Measurements from ENCODE around the gene NHS.

The NHS gene

DNA sequence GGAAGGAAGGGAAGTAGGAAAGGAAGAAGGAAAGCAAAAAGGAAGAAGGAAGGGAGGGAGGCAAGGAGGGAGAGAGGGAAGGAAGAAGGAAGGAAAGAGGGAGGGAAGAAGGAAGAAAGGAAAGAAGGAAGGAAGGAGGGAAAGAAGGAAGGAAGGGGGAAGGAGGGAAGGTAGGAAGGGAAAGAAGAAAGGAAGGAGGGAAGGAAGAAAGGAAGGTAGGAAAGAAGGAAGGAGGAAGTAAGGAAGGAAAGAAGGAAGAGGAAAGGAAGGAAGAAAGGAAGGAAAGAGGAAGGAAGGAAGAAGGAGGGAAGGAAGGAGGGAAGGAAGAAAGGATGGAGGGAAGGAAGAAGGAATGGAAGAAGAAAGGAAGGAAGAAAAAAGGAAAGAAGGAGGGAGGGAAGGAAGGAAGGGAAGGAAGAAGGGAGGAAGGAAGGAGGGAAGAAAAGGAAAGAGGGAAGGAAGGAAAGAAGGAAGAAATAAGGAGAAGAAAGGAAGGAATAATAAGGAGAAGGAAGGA is 343.7 kb downstream of the NHS start:
- Mint-ChIP-seq H3K36me3 (no peaks in the 10 kb centered on the region), H3K4me1 (no peaks in the 10 kb centered on the region), H3K27ac (no peak overlapping the region), H3K4me3 (no peak overlapping the region), H3K9me3 (peaks cover 0 to 10% of the 10 kb centered on the region in 2 donors), H3K27me3 (peaks cover 16 to 26% of the 10 kb centered on the region in 2 donors)
- DNase-seq (no peak), ATAC-seq (replicated peaks) (no peak)

DNA sequence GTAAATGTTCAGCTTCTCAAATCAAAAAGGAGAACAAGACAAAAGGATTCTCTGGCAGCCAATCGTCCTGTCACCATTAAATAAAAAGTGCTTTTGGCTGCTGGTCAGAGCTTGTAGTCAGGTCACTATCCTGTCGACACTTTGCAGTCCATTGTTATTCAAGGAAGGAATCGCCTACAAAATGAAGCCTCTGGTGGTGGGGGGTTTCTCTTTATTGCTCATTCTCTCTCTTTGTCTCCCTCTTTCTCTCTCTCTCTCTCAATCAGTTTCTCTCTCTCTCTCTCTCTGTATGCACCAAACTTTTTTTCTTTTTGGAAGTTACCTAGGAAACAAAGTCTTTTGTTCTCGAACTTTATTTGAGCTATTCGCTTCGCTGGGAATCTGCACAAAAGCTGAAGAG is 344.7 kb downstream of the NHS start:
- Mint-ChIP-seq H3K36me3 (no peaks in the 10 kb centered on the region), H3K27ac (no peak overlapping the region), H3K4me1 (no peaks in the 10 kb centered on the region), H3K27me3 (peaks cover 16 to 26% of the 10 kb centered on the region in 2 donors), H3K4me3 (no peak overlapping the region), H3K9me3 (peaks cover 0 to 10% of the 10 kb centered on the region in 2 donors)
- ATAC-seq (replicated peaks) (no peak), DNase-seq (no peak)

DNA sequence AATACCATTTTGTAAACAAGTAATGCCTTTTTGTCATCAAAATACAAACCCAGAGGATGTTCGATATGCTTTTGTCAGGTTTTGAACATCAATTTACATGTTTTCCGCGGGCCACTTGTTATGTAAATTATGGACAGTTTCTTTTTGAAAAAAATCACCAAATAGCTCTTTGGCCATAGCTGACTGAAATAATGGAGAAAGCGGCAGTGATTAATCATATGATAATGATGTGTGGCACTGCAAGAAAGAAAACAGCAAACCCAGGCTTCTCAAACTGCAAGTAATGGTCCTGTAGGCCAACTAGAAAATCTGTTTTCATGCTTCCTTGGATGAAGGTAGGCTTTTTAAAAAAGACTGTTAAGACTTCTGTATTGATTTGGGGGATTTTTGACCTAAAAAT is 346.7 kb downstream of the NHS start:
- Mint-ChIP-seq H3K27me3 (peaks cover 16 to 38% of the 10 kb centered on the region in 2 donors), H3K4me3 (no peak overlapping the region), H3K36me3 (no peaks in the 10 kb centered on the region), H3K27ac (no peak overlapping the region), H3K9me3 (peaks cover 0 to 10% of the 10 kb centered on the region in 2 donors), H3K4me1 (no peaks in the 10 kb centered on the region)
- no peak for ATAC-seq (replicated peaks)
- no peak for DNase-seq

DNA sequence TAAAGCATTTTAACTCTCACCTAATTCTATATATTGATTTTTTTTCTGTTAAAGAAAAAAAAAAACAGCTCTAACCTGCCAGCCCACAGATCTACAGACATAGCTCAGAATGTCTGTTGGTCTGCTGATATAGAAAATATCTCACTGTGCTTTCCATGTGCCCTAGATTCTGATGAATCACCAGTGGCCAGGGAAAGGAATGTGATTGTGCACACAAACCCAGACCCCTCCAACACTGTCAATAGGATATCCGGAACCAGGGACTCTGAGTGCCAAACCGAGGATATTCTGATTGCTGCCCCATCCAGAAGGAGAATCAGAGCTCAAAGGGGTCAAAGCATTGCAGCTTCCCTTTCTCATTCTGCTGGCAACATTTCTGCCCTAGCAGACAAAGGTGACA is 350.2 kb downstream of the NHS start:
- H3K36me3 Mint-ChIP-seq = no peaks in the 10 kb centered on the region
- no peak overlapping the region for H3K4me3 Mint-ChIP-seq
- H3K27me3 Mint-ChIP-seq = peaks cover 0 to 31% of the 10 kb centered on the region in 2 donors
- H3K9me3 Mint-ChIP-seq = no peaks in the 10 kb centered on the region
- H3K4me1 Mint-ChIP-seq = no peaks in the 10 kb centered on the region
- ATAC-seq (replicated peaks) = no peak
- no peak overlapping the region for H3K27ac Mint-ChIP-seq
- no peak for DNase-seq

DNA sequence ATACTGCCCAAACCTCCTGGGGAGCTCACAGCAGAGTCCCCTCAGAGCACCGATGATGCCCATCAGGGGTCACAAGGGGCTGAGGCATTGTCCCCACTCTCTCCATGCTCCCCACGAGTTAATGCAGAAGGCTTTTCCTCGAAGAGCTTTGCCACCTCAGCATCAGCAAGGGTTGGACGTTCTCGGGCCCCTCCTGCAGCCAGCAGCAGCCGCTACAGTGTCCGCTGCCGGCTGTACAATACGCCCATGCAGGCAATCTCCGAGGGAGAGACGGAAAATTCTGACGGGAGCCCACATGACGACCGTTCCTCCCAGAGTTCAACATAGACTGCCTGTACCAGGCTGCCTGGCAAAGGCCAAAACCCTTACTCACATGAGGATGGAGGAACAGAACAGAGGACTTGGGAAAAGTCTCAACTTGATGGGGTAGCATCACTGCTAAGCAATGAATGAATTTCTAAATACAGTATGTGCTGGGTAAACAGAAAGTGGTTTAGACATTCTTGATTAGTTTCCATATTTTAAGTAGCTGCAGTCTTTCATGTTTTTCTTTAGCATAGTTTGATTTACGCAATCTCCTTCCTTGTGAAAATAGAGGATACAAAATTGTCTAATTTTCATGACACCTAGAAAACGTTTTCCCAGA is 357.3 kb downstream of the NHS start:
- H3K4me3 Mint-ChIP-seq = no peak overlapping the region
- H3K36me3 Mint-ChIP-seq = no peaks in the 10 kb centered on the region
- no peaks in the 10 kb centered on the region for H3K9me3 Mint-ChIP-seq
- no peak for DNase-seq
- H3K4me1 Mint-ChIP-seq = no peaks in the 10 kb centered on the region
- H3K27me3 Mint-ChIP-seq = peaks cover 7 to 13% of the 10 kb centered on the region in 2 donors
- no peak for ATAC-seq (replicated peaks)
- H3K27ac Mint-ChIP-seq = no peak overlapping the region

DNA sequence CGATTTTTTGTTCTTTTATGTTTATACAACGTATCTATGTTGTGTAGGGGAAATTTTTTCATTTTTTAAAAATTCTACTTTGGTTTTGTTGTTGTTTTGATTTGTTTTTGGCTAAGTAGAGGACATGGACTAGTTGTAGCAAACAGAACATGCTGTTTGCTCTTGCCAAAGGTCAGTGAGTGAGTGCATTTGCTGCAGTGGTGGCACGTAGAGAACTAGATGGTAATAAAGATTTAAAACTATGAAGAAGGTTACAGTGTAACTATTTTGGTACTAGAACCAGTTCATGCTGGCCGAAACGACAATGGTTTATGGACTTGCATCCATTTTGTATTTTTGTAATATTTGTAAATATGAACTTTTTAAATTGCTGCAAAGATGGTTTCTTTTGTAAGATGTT is 360.4 kb downstream of the NHS start:
- Mint-ChIP-seq H3K36me3 (no peaks in the 10 kb centered on the region), H3K4me3 (no peak overlapping the region), H3K27ac (no peak overlapping the region), H3K9me3 (no peaks in the 10 kb centered on the region), H3K27me3 (peaks cover 7 to 12% of the 10 kb centered on the region in 2 donors), H3K4me1 (peaks cover 2 to 9% of the 10 kb centered on the region in 2 donors)
- no peak for ATAC-seq (replicated peaks)
- no peak for DNase-seq

DNA sequence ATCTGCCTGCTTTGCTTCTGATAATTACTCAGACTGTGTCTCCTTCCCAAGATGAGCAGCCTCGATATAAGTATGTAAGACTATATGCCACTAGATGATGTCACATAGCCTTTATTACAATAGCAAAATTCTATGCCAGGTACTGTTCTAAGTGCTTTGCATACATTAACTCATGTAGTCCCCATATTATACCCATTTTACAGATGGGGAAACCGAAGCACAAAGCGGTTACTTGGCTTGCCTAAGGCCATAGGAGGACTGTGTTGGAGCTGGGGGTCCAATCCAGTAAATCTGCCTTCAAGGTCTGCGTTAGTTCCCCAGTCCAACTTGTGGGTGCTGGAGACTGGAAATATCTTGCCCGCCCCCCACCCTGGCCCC is 361.5 kb downstream of the NHS start:
- no peak for ATAC-seq (replicated peaks)
- peaks cover 7 to 12% of the 10 kb centered on the region in 2 donors for H3K27me3 Mint-ChIP-seq
- no peaks in the 10 kb centered on the region for H3K9me3 Mint-ChIP-seq
- DNase-seq = no peak
- H3K36me3 Mint-ChIP-seq = no peaks in the 10 kb centered on the region
- H3K4me1 Mint-ChIP-seq = peaks cover 2 to 9% of the 10 kb centered on the region in 2 donors
- H3K4me3 Mint-ChIP-seq = peak overlapping the region; percentile 75 to 95
- peak overlapping the region; percentile 84 for H3K27ac Mint-ChIP-seq

DNA sequence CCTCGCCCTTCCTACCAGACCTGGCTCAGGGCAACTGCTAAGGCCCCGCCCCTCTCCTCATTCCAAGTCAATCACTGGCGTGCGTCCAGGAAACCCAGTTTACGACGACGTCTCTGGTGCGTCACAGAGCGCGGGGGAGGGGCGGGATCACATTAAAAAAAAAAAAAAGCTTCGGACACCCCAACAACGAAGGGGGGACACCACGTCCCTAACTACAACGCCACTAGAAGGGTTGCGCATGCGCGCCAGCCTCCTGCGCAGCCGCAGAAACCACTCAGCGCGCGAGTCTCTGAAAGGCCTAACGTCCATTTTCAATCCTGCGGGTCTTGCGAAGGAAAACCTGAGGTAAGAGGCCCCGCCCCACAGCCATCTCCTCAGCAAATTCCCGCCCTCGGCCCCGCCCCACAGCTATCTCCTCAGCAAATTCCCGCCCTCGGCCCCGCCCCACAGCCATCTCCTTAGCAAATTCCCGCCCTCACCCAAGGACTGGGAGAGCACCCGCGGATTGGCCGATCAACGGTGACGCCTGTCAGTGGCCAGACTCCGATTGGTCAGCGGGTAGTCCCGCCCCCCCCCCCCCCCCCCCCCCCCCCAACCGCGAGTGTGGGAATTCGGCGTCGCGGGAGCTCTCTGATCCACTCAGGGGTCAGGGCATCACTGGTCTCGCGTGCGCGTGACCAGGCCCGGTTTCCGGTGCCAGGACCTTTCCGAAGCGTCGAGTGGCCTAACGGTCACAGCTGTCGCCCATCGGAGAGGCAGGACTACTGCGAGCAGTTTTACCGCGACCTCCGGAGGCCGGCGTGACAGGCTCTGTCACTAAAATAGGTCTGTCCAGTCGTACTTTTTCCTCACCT is 362.1 kb downstream of the NHS start, which contains the start of gene SCML1:
Gene SCML1, plus strand, starts transcription at position 638 of the 854 bp plus-strand sequence. CDS start 6,694 bp downstream, outside the sequence.
- peak; percentile 82 to 84 for ATAC-seq (replicated peaks)
- Mint-ChIP-seq H3K36me3 (no peaks in the 10 kb centered on the region), H3K4me1 (peaks cover 2 to 9% of the 10 kb centered on the region in 2 donors), H3K4me3 (peak within 1 kb of the TSS; percentile 86 to 95), H3K9me3 (no peaks in the 10 kb centered on the region), H3K27me3 (peaks cover 7 to 12% of the 10 kb centered on the region in 2 donors), H3K27ac (peak within 1 kb of the TSS; percentile 84)
- peak; percentile 84 for DNase-seq

DNA sequence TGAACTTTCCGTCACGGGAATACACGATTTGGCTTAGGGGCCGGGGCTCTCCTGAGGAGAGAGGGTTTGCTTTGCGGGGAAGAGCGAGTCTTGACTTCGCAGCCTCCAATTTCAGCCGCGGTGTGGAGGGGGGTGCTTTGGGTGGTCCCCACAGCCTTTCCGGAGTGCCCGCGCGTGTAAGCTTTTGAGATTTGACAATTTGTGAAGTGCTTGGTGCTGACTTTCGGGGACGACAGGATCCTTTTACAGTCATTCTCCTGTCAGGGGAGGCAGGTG is 362.6 kb downstream of the NHS start:
- ATAC-seq (replicated peaks) (peak; percentile 3 to 14), DNase-seq (no peak)
- peak overlapping the region; percentile 86 to 95 for H3K4me3 Mint-ChIP-seq
- peak overlapping the region; percentile 60 for H3K27ac Mint-ChIP-seq
- no peaks in the 10 kb centered on the region for H3K9me3 Mint-ChIP-seq
- H3K36me3 Mint-ChIP-seq = no peaks in the 10 kb centered on the region
- peaks cover 7 to 12% of the 10 kb centered on the region in 2 donors for H3K27me3 Mint-ChIP-seq
- H3K4me1 Mint-ChIP-seq = peaks cover 2 to 9% of the 10 kb centered on the region in 2 donors

DNA sequence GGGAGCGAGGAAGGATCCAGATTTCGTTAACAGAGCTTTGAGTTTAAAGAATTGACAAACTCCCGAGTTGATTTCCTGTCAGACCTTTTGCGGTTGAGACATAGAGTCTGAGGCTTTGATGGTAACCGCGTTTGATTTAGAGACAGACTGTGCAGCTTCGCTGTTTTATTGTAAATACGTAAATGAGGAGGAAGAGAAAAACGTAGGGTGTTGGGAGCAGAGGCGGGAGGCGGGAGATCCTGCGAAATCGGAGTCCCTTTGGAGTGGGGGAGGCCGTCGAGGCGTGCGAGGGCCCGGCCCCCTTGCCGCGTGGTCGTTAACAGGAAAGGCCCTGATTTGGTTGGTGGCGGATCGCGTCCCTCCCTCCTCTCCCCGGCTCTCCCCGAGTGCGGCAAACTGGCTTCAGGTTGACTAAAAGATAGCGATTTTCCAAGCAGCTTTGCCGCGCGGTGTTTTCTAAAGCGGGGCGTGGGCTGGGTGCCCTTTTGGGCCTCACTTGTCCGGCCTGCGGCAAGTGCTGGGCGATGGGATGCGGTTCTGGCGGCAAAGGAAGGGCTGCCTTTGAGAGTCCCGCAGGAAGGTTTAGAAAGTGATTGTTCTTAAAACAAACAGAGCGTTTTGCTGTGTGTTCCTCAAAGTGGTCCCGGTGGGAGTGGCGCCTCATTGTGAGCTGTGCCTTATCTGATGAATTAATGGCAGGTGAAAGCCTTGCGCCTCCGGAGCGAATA is 363.1 kb downstream of the NHS start:
- ATAC-seq (replicated peaks) = peak; percentile 44 to 55
- peak; percentile 21 for DNase-seq
- peaks cover 2 to 9% of the 10 kb centered on the region in 2 donors for H3K4me1 Mint-ChIP-seq
- H3K27ac Mint-ChIP-seq = peak overlapping the region; percentile 60
- peak overlapping the region; percentile 86 to 95 for H3K4me3 Mint-ChIP-seq
- H3K9me3 Mint-ChIP-seq = no peaks in the 10 kb centered on the region
- no peaks in the 10 kb centered on the region for H3K36me3 Mint-ChIP-seq
- H3K27me3 Mint-ChIP-seq = peaks cover 7 to 12% of the 10 kb centered on the region in 2 donors

DNA sequence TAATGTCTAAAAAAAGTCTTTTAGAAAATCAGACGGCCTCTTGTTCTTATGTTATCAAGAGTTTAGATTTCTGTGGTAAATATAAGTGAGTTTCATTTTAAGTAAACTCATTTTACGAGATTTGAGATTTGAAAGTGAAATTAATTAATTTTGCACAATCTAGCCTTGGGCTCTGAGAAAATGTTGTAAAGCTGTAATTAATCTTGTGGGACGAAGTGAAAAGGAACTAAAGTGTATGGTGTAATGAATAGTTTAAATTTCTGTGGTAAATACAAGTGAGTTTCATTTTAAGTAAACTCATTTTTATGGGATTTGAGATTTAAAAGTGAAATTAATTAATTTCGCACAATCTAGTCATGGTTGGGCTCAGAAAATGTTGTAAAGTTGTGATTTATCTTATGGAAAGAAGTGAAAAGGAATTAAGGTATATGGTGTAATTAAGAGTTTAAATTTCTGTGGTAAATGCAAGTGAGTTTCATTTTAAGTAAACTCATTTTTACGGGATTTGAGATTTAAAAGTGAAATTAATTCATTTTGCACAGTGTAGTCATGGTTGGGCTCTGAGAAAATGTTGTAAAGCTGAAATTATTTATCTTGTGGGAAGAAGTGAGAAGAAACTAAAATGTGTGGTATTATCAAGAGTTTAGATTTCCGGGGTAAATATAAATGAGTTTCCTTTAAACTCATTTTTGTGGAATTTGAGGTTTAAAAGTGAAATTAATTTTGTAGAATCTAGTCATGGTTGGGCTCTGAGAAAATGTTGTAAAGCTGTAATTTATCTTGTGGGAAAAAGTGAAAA is 363.9 kb downstream of the NHS start:
- no peaks in the 10 kb centered on the region for H3K36me3 Mint-ChIP-seq
- peak overlapping the region; percentile 86 to 95 for H3K4me3 Mint-ChIP-seq
- DNase-seq = no peak
- no peak overlapping the region for H3K27ac Mint-ChIP-seq
- peaks cover 2 to 9% of the 10 kb centered on the region in 2 donors for H3K4me1 Mint-ChIP-seq
- peaks cover 4 to 11% of the 10 kb centered on the region in 2 donors for H3K27me3 Mint-ChIP-seq
- no peaks in the 10 kb centered on the region for H3K9me3 Mint-ChIP-seq
- ATAC-seq (replicated peaks) = no peak

DNA sequence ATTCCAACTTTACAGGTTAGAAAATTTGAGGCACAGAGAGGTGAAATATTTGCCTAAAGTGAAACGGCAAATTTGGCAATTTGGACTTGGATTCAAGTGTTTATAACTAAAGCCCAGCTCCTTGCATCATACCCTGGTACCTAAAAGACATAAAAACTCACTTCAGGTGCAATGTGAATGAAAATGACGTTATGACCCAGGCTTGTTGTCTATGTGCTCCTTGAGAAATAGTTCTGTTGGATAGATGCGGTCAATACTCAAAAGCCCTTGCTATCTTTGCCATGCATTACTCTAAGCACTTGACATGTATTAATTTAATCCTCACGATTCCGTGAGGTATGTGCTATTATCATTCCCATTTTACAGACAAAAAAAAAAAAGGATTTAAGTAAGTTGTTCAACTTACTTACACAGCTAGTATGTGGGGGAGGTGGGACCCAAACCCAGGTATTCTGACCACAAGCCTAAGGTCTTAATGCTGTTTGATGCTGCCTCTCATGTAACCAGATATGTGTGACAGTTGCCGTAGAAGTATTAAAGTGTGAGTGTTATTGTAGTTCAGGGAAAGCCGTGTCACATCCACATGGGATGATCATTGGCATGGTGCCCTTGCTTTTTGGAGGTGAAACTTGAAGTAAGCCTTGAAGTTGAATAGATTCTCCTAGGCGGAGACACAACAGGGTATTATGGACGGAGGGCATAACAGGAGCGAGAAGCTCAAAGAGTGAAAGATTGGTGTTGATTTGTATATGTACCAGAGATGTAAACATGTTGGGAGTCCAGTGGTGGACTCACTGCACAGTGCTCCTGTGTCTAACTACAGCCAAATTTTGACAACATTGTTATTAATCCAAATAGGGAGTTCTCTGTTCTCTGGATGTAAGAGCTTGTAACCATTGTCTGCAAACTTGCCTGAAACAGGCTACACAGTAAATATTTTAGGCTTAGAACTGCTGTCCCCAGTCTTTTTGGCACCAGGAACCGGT is 365.4 kb downstream of the NHS start:
- no peaks in the 10 kb centered on the region for H3K9me3 Mint-ChIP-seq
- no peaks in the 10 kb centered on the region for H3K36me3 Mint-ChIP-seq
- no peak overlapping the region for H3K4me3 Mint-ChIP-seq
- DNase-seq (no peak), ATAC-seq (replicated peaks) (no peak)
- peaks cover 0 to 5% of the 10 kb centered on the region in 2 donors for H3K27me3 Mint-ChIP-seq
- no peak overlapping the region for H3K27ac Mint-ChIP-seq
- peaks cover 2 to 9% of the 10 kb centered on the region in 2 donors for H3K4me1 Mint-ChIP-seq

DNA sequence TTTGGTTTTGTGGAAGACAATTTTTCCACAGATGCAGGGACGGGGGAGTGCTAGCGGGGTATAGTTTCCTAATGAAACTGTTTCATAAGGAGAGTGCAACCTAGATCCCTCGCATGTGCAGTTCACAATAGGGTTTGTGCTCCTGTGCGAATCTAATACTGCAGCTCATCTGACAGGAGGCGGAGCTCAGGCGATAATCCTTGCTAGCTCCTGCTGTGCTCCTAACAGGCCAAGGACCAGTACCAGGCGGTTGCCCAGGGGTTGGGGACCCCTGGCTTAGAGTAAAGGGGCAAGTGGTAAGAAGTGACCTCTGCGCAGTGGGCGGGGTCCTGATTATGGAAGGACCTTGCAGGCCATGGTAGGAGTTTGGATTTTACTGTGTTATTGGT is 366.1 kb downstream of the NHS start:
- peaks cover 2 to 9% of the 10 kb centered on the region in 2 donors for H3K4me1 Mint-ChIP-seq
- no peaks in the 10 kb centered on the region for H3K36me3 Mint-ChIP-seq
- no peak overlapping the region for H3K4me3 Mint-ChIP-seq
- peaks cover 0 to 5% of the 10 kb centered on the region in 2 donors for H3K27me3 Mint-ChIP-seq
- no peaks in the 10 kb centered on the region for H3K9me3 Mint-ChIP-seq
- H3K27ac Mint-ChIP-seq = no peak overlapping the region
- ATAC-seq (replicated peaks) (no peak), DNase-seq (no peak)

Data from stimulated activated naive B cell treated with anti-CD40 and anti-IgM and Interleukin-4, amounts not matched to agents 10 μg/mL and 1 μg/mL and 100 μg/mL, for 72 hours (primary cell).